GM12878 (cell line): ENCODE results near the gene UBR3. TPM values are rescaled to one million over a fixed set of nuclear protein-coding genes. Genes with fewer than 3 reads are reported as not detected.

Experiments
- ATAC-seq: fragments of 200-7000 bp; cut with Tn5 transposase; 3 replicates; pipeline ENCODE4 v1.9.1; 2020; ENCODE audit warnings: mild to moderate bottlenecking, moderate library complexity
- BruUV-seq: library from RNA; stranded (reverse); fragments of 400-500 nt; replicated peaks from 2 replicates; lab custom pipeline; 2021; lab: Mats Ljungman, UMichigan
- CTCF ChIA-PET: fragments of 300-600 bp; sonication (Branson Sonifier 250); formaldehyde crosslinking; extraction: SDS; loops from one replicate; lab custom pipeline; 2021; ENCODE audit warnings: inconsistent platforms; lab: Yijun Ruan, JAX
- POLR2A ChIA-PET: fragments of 350-600 bp; formaldehyde crosslinking; extraction: SDS; loops from one replicate; lab custom pipeline; 2021; ENCODE audit warnings: inconsistent platforms; lab: Charles Lee
- RAD21 ChIA-PET: fragments of 300-600 bp; sonication (Branson Sonifier 250); formaldehyde crosslinking; loops from one replicate; lab custom pipeline; 2023; ENCODE audit warnings: antibody characterized with exemption; ENCODE audit not compliant: unreplicated experiment; lab: Charles Lee
- SMC1A ChIA-PET: fragments of 300-600 bp; sonication (Branson Sonifier 250); formaldehyde crosslinking; loops from one replicate; lab custom pipeline; 2023; ENCODE audit not compliant: unreplicated experiment, uncharacterized antibody; lab: Charles Lee
- DNase-seq: peaks from one replicate; pipeline ENCODE4 v3.0.0-alpha.2; 2011; ENCODE audit warnings: low read depth, low spot score
- FAIRE-seq: peaks from 3 replicates; lab custom pipeline; 2011; peaks lifted over from hg19 to GRCh38; lab: Jason Lieb, UNC
- H2AFZ ChIP-seq: 2 replicates; pipeline ENCODE4 v1.6.0; 2011; ENCODE audit warnings: low read depth, low read length, control low read depth; ENCODE audit not compliant: control insufficient read depth
- H3K27ac ChIP-seq: 2 replicates; pipeline ENCODE4 v1.5.1; 2011; ENCODE audit warnings: control low read depth; ENCODE audit not compliant: control insufficient read depth, insufficient read depth
- H3K27me3 ChIP-seq, 2 experiments: replicated peaks in 1 of 2; 2 replicates each; pipeline versions ENCODE4 v1.6.0 to v1.6.1; 2011; ENCODE audit warnings: low read length in 1 of 2; ENCODE audit not compliant: control insufficient read depth in 2 of 2, insufficient read depth in 2 of 2
- H3K36me3 ChIP-seq, 2 experiments: 2 replicates each; pipeline ENCODE4 v1.5.1; 2011; ENCODE audit warnings: low read length in 1 of 2; ENCODE audit not compliant: control insufficient read depth in 2 of 2, insufficient read depth in 2 of 2
- H3K4me1 ChIP-seq: 2 replicates; pipeline ENCODE4 v1.6.1; 2011; ENCODE audit warnings: mild to moderate bottlenecking, low read length, moderate library complexity, mixed read lengths; ENCODE audit not compliant: control insufficient read depth, insufficient read depth
- H3K4me2 ChIP-seq: 2 replicates; pipeline ENCODE4 v1.6.0; 2011; ENCODE audit warnings: control low read depth; ENCODE audit not compliant: control insufficient read depth, insufficient read depth
- H3K4me3 ChIP-seq: fragments of 200-600 bp; sonication (generic); 2 replicates; pipeline ENCODE4 v1.5.1; 2016
- H3K79me2 ChIP-seq: 2 replicates; pipeline ENCODE4 v1.6.0; 2011; ENCODE audit warnings: low read length; ENCODE audit not compliant: control insufficient read depth, insufficient read depth
- H3K9ac ChIP-seq: 2 replicates; pipeline ENCODE4 v1.8.0; 2011; ENCODE audit warnings: low read length, control low read depth, mixed read lengths; ENCODE audit not compliant: control insufficient read depth, insufficient read depth
- H3K9me3 ChIP-seq: replicated peaks from 3 replicates; pipeline ENCODE4 v1.5.1; 2011; ENCODE audit warnings: mild to moderate bottlenecking, low read length; ENCODE audit not compliant: control insufficient read depth, insufficient read depth
- H4K20me1 ChIP-seq: 2 replicates; pipeline ENCODE4 v1.6.0; 2011; ENCODE audit not compliant: control insufficient read depth, insufficient read depth
- IKZF1 ChIP-seq: fragments of 450-650 bp; conservative IDR thresholded peaks from 2 replicates; pipeline ENCODE4 v1.6.1; 2017; ENCODE audit warnings: antibody characterized with exemption, mild to moderate bottlenecking
- RELA ChIP-seq: fragments of 450-650 bp; IDR thresholded peaks from 2 replicates; pipeline ENCODE4 v1.8.0; 2014; ENCODE audit warnings: borderline replicate concordance; ENCODE audit not compliant: partially characterized antibody
- RFX5 ChIP-seq: IDR thresholded peaks from 2 replicates; pipeline ENCODE4 v1.6.1; 2011; ENCODE audit warnings: low read depth, low read length, improper control_type of control experiment
- SIN3A ChIP-seq: IDR thresholded peaks from 2 replicates; pipeline ENCODE4 v1.6.1; 2012; ENCODE audit warnings: low read depth, low read length, improper control_type of control experiment
- SMC3 ChIP-seq: IDR thresholded peaks from 2 replicates; pipeline ENCODE4 v1.6.1; 2011; ENCODE audit warnings: low read length, improper control_type of control experiment, borderline replicate concordance
- TAF1 ChIP-seq: IDR thresholded peaks from 2 replicates; pipeline ENCODE4 v1.6.1; 2011; ENCODE audit warnings: mild to moderate bottlenecking, low read depth, low read length, borderline replicate concordance
- ZNF622 ChIP-seq: fragments of 450-650 bp; IDR thresholded peaks from 2 replicates; pipeline ENCODE4 v1.6.1; 2017; ENCODE audit warnings: mild to moderate bottlenecking, inconsistent platforms
- ZZZ3 ChIP-seq: IDR thresholded peaks from 2 replicates; pipeline ENCODE4 v1.6.1; 2011; ENCODE audit warnings: low read depth; ENCODE audit not compliant: control insufficient read depth, insufficient read length
- WGBS: methylation state at CpG from one replicate; pipeline ENCODE4 v1.1.6; 2016; ENCODE audit warnings: low lambda C conversion rate; ENCODE audit not compliant: insufficient replicate concordance, insufficient coverage; ENCODE audit errors: missing lambda C conversion rate; 5-methylcytosine and 5-hydroxymethylcytosine counted together
- in situ Hi-C: fragments of 300-500 bp; cut with MboI; formaldehyde crosslinking; loops from 9 replicates; pipeline ENCODE4 v1.14.3; 2018; ENCODE audit warnings: mixed read lengths
- intact Hi-C: fragments of 100-400 bp; cut with micrococcal nuclease; formaldehyde crosslinking; loops from one replicate; pipeline ENCODE4 v1.14.2; 2022; ENCODE audit not compliant: unreplicated experiment
- polyA plus RNA-seq, 11 experiments: library from polyadenylated mRNA; depleted of rRNA in 4 of 11; unstranded in 6 of 11; stranded (reverse) in 5 of 11; fragments of >200 nt; fragmentation: Nextera tagmentation in 4 of 11; fragmentation: Illumina TruSeq in 1 of 11; extraction: Ambion mirVana in 4 of 11; extraction: Trizol in 1 of 11; gene quantifications; 1 replicate in 1 of 11; 2 replicates in 10 of 11; pipeline versions ENCODE4 v1.2.1 to v1.2.3, GENCODE V29; 2011 to 2016; ENCODE audit warnings: inconsistent platforms in 2 of 11, missing spikeins in 2 of 11, low read depth in 1 of 11
- total RNA-seq, 4 experiments: library from RNA; depleted of rRNA in 3 of 4; stranded (reverse); fragments of >200 nt in 3 of 4; fragmentation: Illumina TruSeq in 1 of 4; extraction: Trizol in 1 of 4; gene quantifications; 2 replicates each; pipeline versions ENCODE4 v1.2.1 to v1.2.3, GENCODE V29; 2013 to 2021
- TF ChIP-seq, protein P1 (sequence below): fragments of 450-650 bp; IDR thresholded peaks from 2 replicates; pipeline ENCODE4 v1.6.1; 2017; ENCODE audit warnings: mild to moderate bottlenecking
- TF ChIP-seq, protein P2 (sequence below): fragments of 450-650 bp; IDR thresholded peaks from 2 replicates; pipeline ENCODE4 v1.6.1; 2017; ENCODE audit warnings: low read depth, mild to moderate bottlenecking, moderate library complexity

The UBR3 gene
- total and polyA plus RNA-seq, 10 of the 15 experiments (the other 5 are each of a cell fraction or from before 2014, with no cell fraction given): 3.8 to 22.9 (median 11.2) TPM

DNA sequence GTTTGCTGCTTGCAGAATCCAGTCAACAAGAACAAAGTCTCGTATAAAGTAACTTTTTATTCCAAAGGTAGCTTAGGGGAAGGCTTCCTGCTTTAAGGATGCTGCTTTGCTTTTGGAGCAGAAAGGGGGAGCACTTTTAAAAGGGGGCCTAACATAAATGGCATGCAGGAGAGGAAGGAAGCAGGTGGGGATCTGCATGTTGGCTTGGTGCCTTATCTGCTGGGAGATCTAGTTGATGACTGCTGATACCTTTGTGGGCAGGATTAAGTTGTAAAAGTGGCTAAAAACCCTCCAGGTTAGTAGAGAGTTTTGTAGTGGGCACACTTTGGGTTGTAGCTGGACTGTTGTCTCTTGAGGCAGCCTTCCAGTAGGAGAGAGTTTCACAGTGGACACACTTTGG, 22.5 kb downstream of the UBR3 start:
- Histone ChIP-seq H3K27me3 (no peaks in the 10 kb centered on the region), H3K4me3 (no peak overlapping the region), H3K27ac (no peak overlapping the region), H3K9ac (no peak overlapping the region), H4K20me1 (no peaks in the 10 kb centered on the region), H2AFZ (no peak overlapping the region), H3K4me2 (no peak overlapping the region), H3K9me3 (peaks cover 4% of the 10 kb centered on the region), H3K79me2 (no peaks in the 10 kb centered on the region), H3K4me1 (no peaks in the 10 kb centered on the region), H3K36me3 (no peaks in the 10 kb centered on the region; a peak in 1 of 4 replicates)
- no peak for ATAC-seq
- intact Hi-C loops (no loop called here), in situ Hi-C loops (no loop called here)
- POLR2A ChIA-PET: interaction anchor here (0.6 kb wide), 1 partner anchor 9 kb away, joined by 5 read pairs; no protein-coding TSS in a partner anchor
- SMC1A ChIA-PET: interaction anchor here (0.8 kb wide), 1 partner anchor 9 kb away, joined by 3 read pairs; no protein-coding TSS in a partner anchor
- RAD21 ChIA-PET: no interaction called here
- no peak for DNase-seq
- CTCF ChIA-PET: interaction anchor here (0.6 kb wide), 1 partner anchor 24 kb away, joined by 3 read pairs; no protein-coding TSS in a partner anchor
- BruUV-seq: no TSS peak
- WGBS: 100% methylated on average over 1 of the region's 1 CpG
- TF ChIP-seq RELA (no peak), IKZF1 (no peak), RFX5 (no peak), ZZZ3 (no peak), TAF1 (no peak), SMC3 (no peak), SIN3A (no peak), ZNF622 (no peak)
- TF ChIP-seq, protein P1, sequence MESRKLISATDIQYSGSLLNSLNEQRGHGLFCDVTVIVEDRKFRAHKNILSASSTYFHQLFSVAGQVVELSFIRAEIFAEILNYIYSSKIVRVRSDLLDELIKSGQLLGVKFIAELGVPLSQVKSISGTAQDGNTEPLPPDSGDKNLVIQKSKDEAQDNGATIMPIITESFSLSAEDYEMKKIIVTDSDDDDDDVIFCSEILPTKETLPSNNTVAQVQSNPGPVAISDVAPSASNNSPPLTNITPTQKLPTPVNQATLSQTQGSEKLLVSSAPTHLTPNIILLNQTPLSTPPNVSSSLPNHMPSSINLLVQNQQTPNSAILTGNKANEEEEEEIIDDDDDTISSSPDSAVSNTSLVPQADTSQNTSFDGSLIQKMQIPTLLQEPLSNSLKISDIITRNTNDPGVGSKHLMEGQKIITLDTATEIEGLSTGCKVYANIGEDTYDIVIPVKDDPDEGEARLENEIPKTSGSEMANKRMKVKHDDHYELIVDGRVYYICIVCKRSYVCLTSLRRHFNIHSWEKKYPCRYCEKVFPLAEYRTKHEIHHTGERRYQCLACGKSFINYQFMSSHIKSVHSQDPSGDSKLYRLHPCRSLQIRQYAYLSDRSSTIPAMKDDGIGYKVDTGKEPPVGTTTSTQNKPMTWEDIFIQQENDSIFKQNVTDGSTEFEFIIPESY: no peak
- TF ChIP-seq, protein P2, sequence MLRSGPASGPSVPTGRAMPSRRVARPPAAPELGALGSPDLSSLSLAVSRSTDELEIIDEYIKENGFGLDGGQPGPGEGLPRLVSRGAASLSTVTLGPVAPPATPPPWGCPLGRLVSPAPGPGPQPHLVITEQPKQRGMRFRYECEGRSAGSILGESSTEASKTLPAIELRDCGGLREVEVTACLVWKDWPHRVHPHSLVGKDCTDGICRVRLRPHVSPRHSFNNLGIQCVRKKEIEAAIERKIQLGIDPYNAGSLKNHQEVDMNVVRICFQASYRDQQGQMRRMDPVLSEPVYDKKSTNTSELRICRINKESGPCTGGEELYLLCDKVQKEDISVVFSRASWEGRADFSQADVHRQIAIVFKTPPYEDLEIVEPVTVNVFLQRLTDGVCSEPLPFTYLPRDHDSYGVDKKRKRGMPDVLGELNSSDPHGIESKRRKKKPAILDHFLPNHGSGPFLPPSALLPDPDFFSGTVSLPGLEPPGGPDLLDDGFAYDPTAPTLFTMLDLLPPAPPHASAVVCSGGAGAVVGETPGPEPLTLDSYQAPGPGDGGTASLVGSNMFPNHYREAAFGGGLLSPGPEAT: no peak
- FAIRE-seq: no peak
